ENCODE results near the gene HPSE2. TPM values are rescaled to one million over a fixed set of nuclear protein-coding genes. Genes with fewer than 3 reads are reported as not detected.

The HPSE2 gene
- total RNA-seq, 1 experiment from 2014 or later, result 0.05 TPM

DNA sequence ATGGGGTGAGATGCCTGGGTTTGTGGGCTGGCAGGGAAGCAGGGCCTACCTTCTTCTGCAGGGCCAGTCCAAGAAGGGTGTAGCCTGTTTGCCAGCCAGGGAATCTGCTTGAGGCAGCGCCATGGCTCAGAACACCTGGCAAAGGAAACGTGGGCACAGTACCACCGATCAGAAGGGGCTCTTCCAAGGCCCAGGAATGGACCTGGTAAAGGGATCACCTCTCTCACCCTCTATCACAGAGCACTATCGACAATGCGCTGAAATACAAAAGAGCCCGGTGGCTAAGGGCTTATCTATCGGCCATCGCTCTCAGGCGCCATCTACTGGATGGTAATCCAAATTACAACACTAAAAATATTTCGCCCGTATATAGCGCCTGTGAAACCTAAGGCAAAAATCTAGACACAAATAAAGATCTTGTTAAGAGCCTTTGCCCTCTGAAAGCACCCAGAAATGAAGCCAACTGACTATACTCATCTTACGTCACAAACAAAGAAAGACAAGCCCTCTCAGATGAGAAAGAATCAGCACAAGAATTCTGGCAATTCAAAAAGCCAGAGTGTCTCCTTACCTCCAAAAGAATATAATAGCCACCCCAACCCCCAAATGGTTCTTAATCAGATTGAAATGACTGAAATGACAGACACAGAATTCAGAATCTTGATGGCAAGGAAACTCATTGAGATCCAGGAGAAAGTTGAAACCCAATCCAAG lies 571.2 kb downstream of the HPSE2 start:
- Histone ChIP-seq H3K27me3 (ENCODE audit: insufficient read depth, low read length) (peaks cover 26% of the 10 kb centered on the region), H4K20me1 (ENCODE audit: insufficient read depth) (no peaks in the 10 kb centered on the region), H3K4me3 (replicated peaks in 1 of 2; ENCODE audit: low read depth in 1 of 2, low read length in 2 of 2) (no peak overlapping the region), H3K4me1 (ENCODE audit: control insufficient read depth in 1 of 2, insufficient read depth in 2 of 2, low read length in 2 of 2) (no peaks in the 10 kb centered on the region), H3K27ac (ENCODE audit: low read depth, low read length) (no peak overlapping the region), H2AFZ (ENCODE audit: low read depth, low read length, poor library complexity, severe bottlenecking) (peak overlapping the region; percentile 7), H3K9me3 (ENCODE audit: control insufficient read depth in 1 of 2, insufficient read depth in 1 of 2, low read depth in 1 of 2, low read length in 2 of 2) (no peaks in the 10 kb centered on the region), H3K4me2 (ENCODE audit: low read length) (no peak overlapping the region), H3K9ac (ENCODE audit: low read length) (no peak overlapping the region), H3K9me2 (ENCODE audit: insufficient read depth) (no peaks in the 10 kb centered on the region), H3K36me3 (ENCODE audit: control insufficient read depth in 1 of 2, insufficient read depth in 2 of 2, low read length in 2 of 2) (no peaks in the 10 kb centered on the region), H3K79me2 (ENCODE audit: insufficient read depth, low read length) (no peaks in the 10 kb centered on the region)
- peak; percentile 85 for TF ChIP-seq RAD21 (IDR thresholded peaks at IDR 0.05; ENCODE audit: low read depth)
- TF ChIP-seq, protein P1, sequence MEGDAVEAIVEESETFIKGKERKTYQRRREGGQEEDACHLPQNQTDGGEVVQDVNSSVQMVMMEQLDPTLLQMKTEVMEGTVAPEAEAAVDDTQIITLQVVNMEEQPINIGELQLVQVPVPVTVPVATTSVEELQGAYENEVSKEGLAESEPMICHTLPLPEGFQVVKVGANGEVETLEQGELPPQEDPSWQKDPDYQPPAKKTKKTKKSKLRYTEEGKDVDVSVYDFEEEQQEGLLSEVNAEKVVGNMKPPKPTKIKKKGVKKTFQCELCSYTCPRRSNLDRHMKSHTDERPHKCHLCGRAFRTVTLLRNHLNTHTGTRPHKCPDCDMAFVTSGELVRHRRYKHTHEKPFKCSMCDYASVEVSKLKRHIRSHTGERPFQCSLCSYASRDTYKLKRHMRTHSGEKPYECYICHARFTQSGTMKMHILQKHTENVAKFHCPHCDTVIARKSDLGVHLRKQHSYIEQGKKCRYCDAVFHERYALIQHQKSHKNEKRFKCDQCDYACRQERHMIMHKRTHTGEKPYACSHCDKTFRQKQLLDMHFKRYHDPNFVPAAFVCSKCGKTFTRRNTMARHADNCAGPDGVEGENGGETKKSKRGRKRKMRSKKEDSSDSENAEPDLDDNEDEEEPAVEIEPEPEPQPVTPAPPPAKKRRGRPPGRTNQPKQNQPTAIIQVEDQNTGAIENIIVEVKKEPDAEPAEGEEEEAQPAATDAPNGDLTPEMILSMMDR (IDR thresholded peaks at IDR 0.05 in 2 of 3, conservative IDR thresholded peaks at IDR 0.05 in 1 of 3; ENCODE audit: borderline replicate concordance in 1 of 3, insufficient read depth in 1 of 3, low read depth in 2 of 3, low read length in 2 of 3), result peak; percentile 83 to 94 (median 86)
- TF ChIP-seq, protein P2, sequence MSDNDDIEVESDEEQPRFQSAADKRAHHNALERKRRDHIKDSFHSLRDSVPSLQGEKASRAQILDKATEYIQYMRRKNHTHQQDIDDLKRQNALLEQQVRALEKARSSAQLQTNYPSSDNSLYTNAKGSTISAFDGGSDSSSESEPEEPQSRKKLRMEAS (IDR thresholded peaks at IDR 0.05), result no peak
- peak; percentile 47 for DNase-seq (ENCODE audit: low read depth, low spot score)
- peak; percentile 98 for ATAC-seq
- intact Hi-C loops (cut with micrococcal nuclease), result loop anchor here (1.0 to 10.0 kb wide), 3 partner anchors 197 to 750 kb away; no protein-coding TSS in a partner anchor
- BruUV-seq (replicated peaks), result no TSS peak
- ChIA-PET CTCF (interaction anchor here (1.1 to 2.5 kb wide), 2 partner anchors 197 to 198 kb away, joined by 6 to 10 read pairs; no protein-coding TSS in a partner anchor), POLR2A (no interaction called here), RAD21 (ENCODE audit: low non-redundant PET in 1 of 2, low total read pairs in 2 of 2, uncharacterized antibody in 2 of 2, unreplicated experiment in 2 of 2) (no interaction called here)

DNA sequence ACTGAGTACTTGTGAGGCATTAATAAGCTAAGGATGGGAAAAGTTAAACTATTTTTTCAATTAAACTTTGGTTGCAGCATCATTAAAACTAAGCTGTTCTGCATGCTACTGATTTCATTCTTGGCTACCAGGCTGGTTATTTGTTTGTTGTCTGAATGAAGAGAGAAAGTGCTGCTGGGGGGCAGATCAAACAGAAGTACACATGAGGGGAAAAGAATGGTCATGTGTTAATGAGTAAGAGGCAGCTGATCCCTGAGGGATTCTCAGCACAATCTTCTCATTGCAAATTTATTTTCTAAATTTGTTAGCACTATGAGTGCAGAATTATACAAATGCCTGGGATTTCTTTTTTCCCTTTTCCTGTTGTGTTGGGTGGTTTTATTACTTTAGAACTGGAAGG lies 575.7 kb downstream of the HPSE2 start:
- POLR2A ChIA-PET, result no interaction called here
- intact Hi-C loops (cut with micrococcal nuclease), result loop anchor here (10.0 kb wide), 1 partner anchor 745 kb away; no protein-coding TSS in a partner anchor
- TF ChIP-seq ZFX (IDR thresholded peaks at IDR 0.05) (no peak), ZNF274 (IDR thresholded peaks at IDR 0.05; ENCODE audit: low read depth, low read length) (no peak), TCF7L2 (IDR thresholded peaks at IDR 0.05; ENCODE audit: borderline replicate concordance, extremely low read depth, insufficient read depth, insufficient read length) (no peak), CBX3 (IDR thresholded peaks at IDR 0.05; ENCODE audit: low read depth) (no peak), EZH2 (IDR thresholded peaks at IDR 0.05) (no peak), YY1 (IDR thresholded peaks at IDR 0.05; ENCODE audit: extremely low read depth, insufficient replicate concordance, low read depth, low read length) (no peak), FOSL1 (IDR thresholded peaks at IDR 0.05; ENCODE audit: low read depth) (no peak), ELF1 (IDR thresholded peaks at IDR 0.05; ENCODE audit: borderline replicate concordance, low read depth) (no peak)
- TF ChIP-seq, protein P3, sequence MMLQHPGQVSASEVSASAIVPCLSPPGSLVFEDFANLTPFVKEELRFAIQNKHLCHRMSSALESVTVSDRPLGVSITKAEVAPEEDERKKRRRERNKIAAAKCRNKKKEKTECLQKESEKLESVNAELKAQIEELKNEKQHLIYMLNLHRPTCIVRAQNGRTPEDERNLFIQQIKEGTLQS (IDR thresholded peaks at IDR 0.05), result no peak
- TF ChIP-seq, protein P1 (IDR thresholded peaks at IDR 0.05 in 2 of 3, conservative IDR thresholded peaks at IDR 0.05 in 1 of 3; ENCODE audit: borderline replicate concordance in 1 of 3, insufficient read depth in 1 of 3, low read depth in 2 of 3, low read length in 2 of 3), result no peak

More for the DNA sequence above, 575.7 kb downstream of the HPSE2 start:
- Histone ChIP-seq H3K27me3 (ENCODE audit: insufficient read depth, low read length) (peaks cover 19% of the 10 kb centered on the region), H3K9me2 (ENCODE audit: insufficient read depth) (no peaks in the 10 kb centered on the region), H3K79me2 (ENCODE audit: insufficient read depth, low read length) (no peaks in the 10 kb centered on the region), H3K27ac (ENCODE audit: low read depth, low read length) (no peak overlapping the region), H3K9ac (ENCODE audit: low read length) (no peak overlapping the region), H3K4me2 (ENCODE audit: low read length) (no peak overlapping the region), H3K4me1 (ENCODE audit: control insufficient read depth in 1 of 2, insufficient read depth in 2 of 2, low read length in 2 of 2) (no peaks in the 10 kb centered on the region), H3K9me3 (ENCODE audit: control insufficient read depth in 1 of 2, insufficient read depth in 1 of 2, low read depth in 1 of 2, low read length in 2 of 2) (no peaks in the 10 kb centered on the region), H2AFZ (ENCODE audit: low read depth, low read length, poor library complexity, severe bottlenecking) (no peak overlapping the region), H3K4me3 (replicated peaks in 1 of 2; ENCODE audit: low read depth in 1 of 2, low read length in 2 of 2) (no peak overlapping the region), H3K36me3 (ENCODE audit: control insufficient read depth in 1 of 2, insufficient read depth in 2 of 2, low read length in 2 of 2) (no peaks in the 10 kb centered on the region), H4K20me1 (ENCODE audit: insufficient read depth) (no peaks in the 10 kb centered on the region)
- DNase-seq (ENCODE audit: low read depth, low spot score) (no peak), ATAC-seq (no peak)
- BruUV-seq (replicated peaks), result no TSS peak
- RAD21 ChIA-PET (ENCODE audit: low non-redundant PET in 1 of 2, low total read pairs in 2 of 2, uncharacterized antibody in 2 of 2, unreplicated experiment in 2 of 2), result no interaction called here
- CTCF ChIA-PET, result no interaction called here

Measured in HCT116 (cell line).